GM12875 (cell line): ENCODE results near the gene ADRB1.

Experiments
- H3K4me3 ChIP-seq: one replicate; pipeline ENCODE4 v1.5.1; 2011; ENCODE audit warnings: low read depth, low read length, control low read depth
- TF ChIP-seq, protein P1 (sequence below): IDR thresholded peaks from 2 replicates; pipeline ENCODE4 v1.5.1; 2011; ENCODE audit warnings: low read depth, mild to moderate bottlenecking, control low read depth, inconsistent platforms, low read length, moderate library complexity, borderline replicate concordance; ENCODE audit not compliant: insufficient read depth

The ADRB1 gene

DNA sequence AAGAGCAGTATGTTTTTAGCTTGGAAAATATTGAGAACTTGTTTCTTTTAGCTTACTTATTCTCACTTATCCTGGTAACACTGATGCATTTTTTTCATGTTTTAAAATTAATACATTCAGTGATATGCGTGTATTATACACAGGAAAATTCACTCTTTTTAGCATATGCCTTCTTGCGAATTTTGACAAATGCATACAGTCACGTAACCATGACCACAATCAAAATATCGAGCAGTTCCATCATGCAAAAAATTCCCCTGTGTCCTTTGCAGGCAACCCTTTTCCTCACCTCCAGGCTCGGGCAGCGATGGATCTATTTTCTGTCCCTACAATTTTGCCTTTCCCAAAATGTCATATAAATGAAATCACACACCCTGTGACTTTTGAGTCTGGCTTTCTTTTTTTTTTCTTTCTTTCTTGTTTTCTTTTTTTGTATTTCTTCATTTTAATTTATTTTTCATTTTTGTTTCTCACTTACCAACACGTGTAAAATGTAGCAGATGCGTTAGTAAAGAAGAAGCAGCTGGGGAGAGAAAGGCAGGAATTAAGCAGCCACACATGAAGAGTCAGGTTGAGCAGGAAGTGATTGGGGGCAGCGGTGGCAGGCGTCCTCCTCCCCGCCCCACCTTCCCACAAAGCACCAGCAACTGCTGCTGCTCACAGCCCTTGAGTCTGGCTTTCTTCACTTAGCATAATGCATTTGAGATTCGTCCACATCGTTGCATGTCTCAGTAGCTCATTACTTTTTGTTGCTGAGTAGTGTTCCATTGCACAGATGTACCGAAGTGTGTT, 29.9 kb downstream of the ADRB1 start:
- H3K4me3 ChIP-seq: no peak overlapping the region
- TF ChIP-seq, protein P1, sequence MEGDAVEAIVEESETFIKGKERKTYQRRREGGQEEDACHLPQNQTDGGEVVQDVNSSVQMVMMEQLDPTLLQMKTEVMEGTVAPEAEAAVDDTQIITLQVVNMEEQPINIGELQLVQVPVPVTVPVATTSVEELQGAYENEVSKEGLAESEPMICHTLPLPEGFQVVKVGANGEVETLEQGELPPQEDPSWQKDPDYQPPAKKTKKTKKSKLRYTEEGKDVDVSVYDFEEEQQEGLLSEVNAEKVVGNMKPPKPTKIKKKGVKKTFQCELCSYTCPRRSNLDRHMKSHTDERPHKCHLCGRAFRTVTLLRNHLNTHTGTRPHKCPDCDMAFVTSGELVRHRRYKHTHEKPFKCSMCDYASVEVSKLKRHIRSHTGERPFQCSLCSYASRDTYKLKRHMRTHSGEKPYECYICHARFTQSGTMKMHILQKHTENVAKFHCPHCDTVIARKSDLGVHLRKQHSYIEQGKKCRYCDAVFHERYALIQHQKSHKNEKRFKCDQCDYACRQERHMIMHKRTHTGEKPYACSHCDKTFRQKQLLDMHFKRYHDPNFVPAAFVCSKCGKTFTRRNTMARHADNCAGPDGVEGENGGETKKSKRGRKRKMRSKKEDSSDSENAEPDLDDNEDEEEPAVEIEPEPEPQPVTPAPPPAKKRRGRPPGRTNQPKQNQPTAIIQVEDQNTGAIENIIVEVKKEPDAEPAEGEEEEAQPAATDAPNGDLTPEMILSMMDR: no peak

DNA sequence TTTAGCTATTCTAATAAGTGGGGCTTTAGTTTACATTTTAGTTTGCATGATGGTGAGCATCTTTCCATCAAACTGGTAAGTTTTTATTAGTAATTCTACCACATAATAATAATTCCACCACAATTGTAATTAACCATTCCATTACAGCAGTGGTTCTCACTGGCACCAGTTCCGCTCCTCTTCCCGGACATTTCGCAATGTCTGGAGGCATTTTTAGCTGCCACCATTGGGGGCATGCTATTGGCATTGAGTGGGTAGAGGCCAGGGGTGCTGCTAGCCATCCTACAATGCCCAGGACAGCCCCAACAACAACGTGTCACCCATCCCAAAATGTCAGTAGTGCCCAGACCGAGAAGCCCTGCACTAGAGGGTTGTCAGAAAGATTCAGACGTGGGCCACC, 31.4 kb downstream of the ADRB1 start:
- TF ChIP-seq, protein P1: no peak
- no peak overlapping the region for H3K4me3 ChIP-seq

DNA sequence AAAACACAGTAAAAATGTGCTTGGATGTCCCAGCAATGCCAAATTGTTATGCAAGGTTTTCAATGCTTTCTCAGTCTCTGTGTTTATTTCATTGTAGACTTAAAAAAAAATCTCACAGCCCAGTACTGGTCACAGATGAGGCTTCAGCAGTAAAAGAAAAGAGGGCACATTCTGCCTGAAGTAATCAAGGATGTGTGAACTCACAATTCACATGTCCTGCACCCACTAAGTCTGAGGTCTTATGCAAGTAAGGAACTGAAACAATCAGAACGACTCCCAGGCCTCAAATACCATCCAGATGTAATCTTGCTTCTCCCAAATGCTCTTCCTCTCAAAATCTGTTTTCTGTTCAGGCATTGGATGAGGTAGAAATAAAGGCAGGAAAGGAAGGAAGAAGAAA, 33.7 kb downstream of the ADRB1 start:
- H3K4me3 ChIP-seq: no peak overlapping the region
- TF ChIP-seq, protein P1: no peak

DNA sequence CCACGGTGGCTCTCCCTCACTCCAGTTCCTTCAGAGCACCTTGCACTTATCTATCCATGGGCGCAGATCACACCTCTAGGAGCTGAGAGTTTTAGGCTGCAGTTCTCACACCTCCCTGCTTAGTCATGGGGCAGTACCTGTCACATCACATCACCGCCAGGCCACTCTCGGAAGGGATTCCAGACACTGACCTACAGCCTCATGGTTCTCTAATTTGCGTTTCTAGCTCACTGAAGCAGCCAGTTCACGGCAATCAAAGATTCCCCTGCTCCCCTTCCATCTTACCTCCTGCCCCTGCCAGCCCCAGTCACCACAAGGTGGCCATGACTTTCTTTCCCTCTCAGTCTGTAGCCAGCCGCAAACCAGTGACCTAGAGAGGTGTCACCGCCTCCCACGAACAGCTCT, 34.2 kb downstream of the ADRB1 start:
- TF ChIP-seq, protein P1: 0 out of 2 replicates have a peak, but pooled peaks have one; percentile 9
- H3K4me3 ChIP-seq: no peak overlapping the region

DNA sequence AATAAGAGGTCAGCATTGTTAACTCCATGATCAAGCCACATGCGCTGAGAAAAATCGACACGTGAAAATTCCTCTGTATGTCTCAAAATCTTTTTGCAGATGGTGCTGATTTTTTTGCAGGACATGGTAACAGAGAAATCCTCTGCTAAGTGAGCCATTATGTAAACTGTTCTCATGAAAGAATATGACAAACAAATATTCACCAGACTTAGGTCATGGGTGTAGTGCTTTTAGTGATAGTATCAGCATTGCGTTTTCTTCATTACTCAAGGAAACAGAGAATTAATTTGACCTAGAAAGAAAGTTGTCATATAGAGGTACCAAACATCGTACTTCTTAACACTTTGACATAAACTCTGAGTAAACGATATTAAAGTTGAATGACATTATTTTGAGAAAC, 34.7 kb downstream of the ADRB1 start:
- TF ChIP-seq, protein P1: no peak
- H3K4me3 ChIP-seq: no peak overlapping the region

DNA sequence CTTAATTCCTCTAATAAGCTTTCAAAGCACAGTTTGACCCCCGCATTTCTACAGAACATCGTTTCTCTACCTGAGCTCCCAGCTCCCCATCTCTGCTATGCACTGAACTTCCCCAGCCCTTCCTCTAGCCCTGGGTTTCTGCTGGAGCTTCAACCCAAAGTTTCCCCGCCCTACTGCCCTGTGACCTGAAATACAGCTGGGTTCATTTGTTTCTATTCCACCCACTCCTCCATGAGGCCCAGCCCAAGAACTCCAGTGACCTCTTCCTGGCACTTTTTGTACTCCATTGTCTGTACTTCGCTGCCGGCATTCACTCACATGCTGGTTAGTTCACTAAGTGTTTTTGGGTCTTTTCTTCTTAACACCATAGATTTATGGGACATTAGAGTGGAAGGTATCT, 35.8 kb downstream of the ADRB1 start:
- no peak overlapping the region for H3K4me3 ChIP-seq

DNA sequence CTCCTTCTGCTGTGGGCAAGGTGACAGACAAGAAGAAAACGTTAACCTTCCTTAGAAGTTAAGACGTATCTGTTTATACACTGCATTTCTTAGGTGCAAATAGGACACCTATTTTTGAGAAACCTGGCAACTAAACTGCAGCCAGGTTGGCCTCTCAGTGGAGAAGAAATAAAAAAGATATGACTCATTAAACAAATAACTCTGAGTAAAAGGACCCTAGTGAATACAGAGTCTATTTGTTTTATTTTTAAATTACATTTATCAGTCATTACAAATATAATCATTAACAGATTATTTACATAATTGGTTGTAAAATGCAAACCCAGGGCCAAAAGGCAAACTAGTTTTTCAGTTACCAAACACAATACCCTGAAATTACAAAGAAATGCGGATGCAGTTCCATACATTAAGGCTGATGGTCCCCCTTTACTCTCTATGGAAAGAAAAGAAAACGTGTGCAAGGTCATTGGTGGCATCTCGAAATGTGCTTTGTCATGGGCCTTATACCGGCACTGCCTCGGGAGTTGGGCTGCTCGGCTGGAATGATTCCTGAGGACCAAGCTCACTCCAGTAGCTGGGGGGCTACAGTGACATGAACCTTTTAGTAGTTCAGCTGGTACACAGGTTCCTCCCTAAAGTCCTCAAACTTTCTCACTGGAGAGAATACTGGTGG, 38.4 kb downstream of the ADRB1 start:
- TF ChIP-seq, protein P1: no peak
- H3K4me3 ChIP-seq: no peak overlapping the region

More for the DNA sequence above, 35.8 kb downstream of the ADRB1 start:
- TF ChIP-seq, protein P1: no peak
